NCI-H1417 treated with DMSO at 0.1 percent for 48 hours (cell line): ENCODE data around the gene ADAMTSL2.

Experiments
- DNase-seq: peaks from one replicate; lab custom pipeline; 2025; lab: John Stamatoyannopoulos, UW

Gene ADAMTSL2

DNA sequence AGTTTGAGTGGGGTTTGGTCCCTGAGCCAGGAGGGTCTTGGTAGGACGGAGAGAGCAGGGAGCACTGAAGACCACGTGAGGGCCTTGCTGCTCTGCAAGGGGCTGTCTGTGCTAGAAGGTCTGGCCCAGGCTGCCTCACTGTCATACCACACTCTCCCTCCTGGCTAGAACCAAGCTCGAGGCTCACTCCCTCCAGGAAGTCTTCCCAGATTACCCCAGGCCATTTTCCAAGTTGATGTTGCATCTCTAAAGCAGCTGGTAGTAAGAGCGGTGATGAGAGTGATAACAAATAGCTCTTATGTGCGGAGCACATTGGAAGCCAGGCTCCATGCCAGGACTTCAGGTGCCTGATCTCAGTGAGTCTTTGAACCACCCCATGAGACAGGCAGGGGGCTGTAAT, 16.3 kb upstream of the ADAMTSL2 start:
- no peak for DNase-seq

DNA sequence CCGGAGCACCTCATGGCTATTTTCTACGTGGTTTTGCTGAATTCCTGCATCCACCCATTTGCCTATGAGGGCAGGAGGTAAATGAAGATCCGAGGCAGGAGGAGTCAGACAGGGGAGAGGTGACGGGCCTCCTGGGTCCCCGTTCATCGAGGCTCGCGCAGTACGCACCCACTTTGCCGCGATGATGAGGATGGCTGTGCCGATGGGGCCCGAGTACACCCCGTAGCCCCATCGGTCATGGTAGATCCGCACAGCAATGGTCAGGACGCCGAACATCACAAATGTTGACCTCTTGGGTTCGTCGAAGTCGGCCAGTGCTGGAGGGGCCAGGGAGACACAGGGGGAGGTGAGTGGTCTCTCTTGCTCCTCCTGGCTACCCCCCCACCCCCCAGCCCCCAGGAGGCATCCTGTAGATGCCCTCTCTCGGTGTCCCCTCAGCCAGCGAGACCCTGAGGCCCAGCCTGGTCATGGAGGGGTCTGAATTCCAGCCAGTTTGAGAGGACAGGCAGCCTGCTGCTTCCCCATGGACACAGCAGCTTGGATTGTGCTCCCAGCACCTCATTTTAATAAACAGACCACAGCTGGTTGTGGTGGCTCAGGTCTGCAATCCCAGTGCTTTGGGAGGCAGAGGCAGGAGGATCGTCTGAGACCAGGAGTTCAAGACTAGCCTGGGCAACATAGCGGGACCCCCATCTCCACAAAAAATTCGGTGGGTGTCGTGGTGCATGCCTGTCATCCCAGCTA, 15.6 kb upstream of the ADAMTSL2 start:
- no peak for DNase-seq

DNA sequence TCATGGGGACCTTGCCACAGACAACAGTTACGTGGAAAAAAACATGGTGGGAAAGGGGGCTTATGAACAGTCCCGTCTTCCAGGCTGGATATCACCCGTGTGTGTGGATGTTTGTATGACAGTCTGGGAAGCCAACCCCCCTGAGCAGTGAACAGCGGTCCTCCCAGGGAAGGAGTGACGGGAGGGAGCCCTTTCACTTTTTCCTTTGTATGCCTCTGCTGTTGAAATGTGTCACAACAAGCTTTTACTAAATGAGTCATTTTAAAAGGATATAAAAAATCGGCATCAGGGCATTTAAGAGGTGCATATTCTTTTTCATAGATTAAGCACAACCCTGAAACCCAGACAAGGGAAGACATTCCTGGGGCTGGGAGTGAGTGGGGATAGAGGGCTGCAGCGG, 14.8 kb upstream of the ADAMTSL2 start:
- no peak for DNase-seq

DNA sequence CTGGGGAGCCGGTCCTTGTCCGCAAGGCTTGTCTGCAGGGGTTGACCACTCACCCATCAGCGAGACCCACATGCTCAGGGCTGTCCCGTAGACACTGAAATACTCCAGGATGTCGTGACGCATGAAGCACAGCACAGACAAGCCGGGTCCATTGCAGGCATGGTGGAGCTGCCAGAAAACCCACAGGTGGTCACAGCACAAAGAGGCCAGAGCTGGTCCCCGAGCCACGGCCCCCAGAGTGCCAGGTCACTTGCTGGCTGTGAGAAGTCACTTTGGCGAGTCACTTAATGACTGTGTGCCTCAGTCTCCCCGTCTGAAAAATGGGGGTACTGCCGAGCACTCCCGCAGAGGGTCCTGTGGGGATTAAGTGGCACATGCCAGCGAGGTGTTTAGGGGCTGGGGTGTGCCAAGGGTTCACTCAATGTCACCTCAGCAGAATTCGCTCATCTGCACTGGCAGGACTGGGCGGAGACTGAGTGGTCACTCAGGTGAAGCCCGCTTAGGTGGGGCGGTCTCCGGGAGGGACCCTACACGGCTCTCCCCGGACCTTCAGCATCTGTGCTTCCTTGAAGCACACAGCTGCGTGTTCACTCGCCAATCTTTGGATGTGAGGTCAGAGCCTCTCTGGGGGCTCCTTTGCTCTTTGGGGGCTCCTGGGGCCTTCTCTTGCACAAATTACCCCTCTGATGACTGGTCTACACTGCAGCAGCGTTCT, 14.2 kb upstream of the ADAMTSL2 start:
- no peak for DNase-seq

DNA sequence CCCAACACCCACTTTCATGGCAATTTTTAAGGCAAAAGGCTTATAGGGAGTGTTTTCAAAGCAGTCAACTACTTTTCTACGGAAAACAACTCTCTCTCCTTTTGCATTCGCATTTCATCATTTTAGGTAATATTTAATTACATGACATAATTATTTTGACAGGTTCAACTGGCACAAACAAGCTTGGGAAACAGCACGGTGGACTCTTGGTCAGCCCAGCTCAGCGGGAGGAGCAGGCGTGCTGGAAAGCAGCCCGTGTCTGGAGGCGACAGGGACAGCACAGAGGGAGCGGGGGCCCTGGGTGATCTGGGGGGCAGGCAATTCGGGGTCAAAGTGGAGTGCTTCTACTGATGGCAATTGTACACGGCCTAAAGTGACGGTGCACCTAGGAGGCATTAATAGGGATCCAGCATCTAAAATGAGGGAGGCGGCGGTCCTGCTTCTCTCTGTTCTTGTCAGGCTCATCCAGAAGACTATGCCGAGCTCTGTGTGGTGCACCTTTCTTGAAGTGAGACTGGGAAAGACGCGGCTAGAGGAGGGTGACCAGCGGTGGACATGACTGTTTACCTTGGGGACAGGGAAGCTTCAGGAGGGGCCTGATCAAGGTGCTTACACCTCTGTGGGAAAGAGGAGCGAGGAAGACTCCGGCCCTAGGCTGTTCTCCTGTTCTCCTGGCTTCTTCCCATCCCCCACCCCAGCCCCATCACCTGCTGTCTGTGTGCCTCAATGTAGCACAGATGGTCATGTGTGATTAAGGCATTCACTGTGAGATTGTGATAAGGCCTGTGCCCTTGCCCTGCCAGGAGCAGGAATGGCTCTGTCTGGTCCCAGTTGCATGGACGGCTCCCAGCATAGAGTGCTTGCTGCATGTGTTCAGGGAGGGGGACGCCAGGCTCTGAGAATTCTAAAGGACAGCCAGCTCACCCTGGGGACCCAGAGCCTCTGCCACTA, 13.1 kb upstream of the ADAMTSL2 start:
- no peak for DNase-seq

DNA sequence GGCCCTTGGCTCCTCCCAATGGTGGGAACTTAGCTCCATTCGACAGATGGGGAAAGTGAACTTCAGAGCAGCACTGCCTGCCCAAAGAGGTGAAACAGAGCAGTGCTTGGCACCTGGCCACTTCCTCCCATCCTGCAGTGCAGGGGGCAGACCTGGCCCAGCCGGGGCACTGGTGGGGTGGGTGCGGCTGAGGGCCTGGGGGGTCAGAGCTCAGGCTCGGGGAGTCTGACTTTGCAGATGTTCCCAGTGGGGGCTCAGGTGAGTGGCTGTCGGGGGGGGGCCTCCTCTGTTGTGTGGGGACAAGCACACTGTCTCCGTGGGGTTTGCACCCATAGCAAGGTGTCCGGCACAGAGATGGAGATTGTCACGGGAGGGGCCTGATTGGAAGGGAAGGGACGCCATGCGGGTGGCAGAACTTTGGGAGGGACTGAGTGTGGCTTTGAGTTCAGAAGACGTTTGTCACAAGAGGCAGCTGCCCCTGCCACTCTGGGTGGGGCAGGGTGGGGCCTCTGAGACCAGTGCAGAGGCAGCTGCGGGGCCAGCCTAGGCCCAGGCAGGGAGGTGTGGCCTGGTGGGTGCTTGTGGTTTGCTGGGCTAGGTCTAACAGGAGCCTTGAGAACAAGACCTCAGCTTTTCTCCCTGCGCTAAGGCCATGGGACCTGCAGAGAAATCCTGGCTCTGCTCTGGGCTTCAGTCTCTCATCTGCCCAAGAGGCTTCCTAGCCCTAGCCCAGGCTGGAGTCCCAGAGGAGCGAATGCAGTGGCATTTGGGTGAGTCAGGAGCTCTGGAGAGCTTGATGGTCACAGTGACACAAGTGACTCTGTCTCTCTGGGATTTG, 12.2 kb upstream of the ADAMTSL2 start:
- DNase-seq: no peak

DNA sequence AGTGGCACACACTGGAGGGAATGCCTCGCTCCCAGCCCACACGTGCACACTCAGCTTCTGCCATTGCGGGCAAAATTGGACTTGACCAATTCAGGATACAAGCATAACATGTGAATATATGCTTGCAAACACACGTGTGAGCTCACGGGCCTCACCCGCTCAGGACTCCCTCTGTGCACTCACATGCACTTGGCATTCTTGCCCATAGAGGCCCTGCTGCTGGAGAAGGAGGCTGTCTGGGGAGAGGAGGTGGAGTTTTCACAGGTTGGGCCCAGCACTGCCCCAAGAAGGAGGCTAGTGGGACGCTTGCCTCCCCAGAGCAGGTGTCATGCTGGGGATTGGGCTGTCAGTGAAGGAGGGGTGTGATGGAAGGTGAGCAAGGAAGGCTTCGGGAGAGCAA, 11.4 kb upstream of the ADAMTSL2 start:
- no peak for DNase-seq

DNA sequence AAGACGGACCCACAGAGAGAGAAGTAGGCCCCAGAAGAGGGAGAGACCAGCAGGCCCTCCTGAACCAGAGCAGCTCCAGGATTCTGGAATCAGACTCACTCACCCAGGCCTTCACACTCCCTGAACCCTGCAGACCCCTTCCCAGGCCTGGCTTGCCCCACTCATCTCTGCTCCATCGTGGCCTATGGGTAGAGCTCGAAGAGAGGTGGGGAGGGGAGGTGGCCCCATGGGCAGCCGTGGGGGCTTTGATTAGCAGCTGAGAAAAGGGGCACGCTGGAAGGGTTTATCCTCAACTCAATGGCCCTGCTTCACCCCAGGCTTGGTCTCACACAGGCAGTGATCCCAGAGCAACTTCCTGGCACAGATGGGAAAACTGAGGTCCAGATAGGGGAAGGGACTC, 10.4 kb upstream of the ADAMTSL2 start:
- no peak for DNase-seq

DNA sequence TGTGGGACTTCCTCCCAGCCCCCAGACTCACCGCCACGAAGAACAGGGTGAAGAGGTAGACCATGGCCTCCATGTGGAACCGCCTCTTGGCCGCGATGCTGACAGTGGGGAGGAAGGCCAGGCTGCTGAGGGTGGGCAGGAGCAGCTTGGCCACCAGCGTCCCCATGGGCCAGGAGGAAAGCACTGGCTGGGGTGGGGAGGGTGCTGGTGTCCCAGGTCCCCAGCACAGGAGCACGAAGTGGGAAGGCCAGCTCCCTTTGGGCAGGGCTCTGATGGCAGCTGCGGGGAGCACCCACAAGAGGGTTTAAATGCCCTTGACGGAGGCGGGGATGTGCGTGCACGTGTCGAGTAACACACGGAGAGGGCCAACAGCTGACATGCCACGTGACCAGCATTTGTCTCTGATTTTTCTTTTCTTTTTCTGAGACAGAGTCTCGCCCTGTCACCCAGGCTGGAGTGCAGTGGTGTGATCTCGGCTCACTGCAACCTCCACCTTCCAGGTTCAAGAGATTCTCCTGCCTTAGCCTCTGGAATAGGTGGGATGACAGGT, 9.8 kb upstream of the ADAMTSL2 start, which contains the start of gene MYMK:
Gene MYMK (minus strand): TSS at position 281 of the 550 bp plus-strand sequence. CDS start 115 bp downstream, at position 166.
- no peak for DNase-seq

DNA sequence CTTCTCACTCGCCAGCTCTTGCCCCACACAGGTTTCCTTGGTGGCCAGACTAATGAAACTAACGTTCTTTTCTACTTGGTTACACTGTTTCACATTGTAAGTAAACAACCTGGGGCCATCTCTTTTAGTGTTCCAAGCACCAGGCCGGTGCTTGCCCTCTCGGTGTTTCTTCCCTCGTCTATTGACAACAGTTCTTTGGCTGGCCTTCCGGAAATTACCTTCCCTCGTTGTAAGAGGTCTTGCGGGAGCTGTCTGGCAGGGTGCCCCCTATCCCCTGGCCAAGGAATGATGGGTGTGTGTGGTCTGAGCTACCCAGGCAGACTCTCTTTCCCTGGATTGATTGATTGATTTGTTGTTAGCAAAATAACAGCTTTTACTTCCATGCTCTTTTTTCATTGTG, 8.8 kb upstream of the ADAMTSL2 start:
- DNase-seq: no peak

DNA sequence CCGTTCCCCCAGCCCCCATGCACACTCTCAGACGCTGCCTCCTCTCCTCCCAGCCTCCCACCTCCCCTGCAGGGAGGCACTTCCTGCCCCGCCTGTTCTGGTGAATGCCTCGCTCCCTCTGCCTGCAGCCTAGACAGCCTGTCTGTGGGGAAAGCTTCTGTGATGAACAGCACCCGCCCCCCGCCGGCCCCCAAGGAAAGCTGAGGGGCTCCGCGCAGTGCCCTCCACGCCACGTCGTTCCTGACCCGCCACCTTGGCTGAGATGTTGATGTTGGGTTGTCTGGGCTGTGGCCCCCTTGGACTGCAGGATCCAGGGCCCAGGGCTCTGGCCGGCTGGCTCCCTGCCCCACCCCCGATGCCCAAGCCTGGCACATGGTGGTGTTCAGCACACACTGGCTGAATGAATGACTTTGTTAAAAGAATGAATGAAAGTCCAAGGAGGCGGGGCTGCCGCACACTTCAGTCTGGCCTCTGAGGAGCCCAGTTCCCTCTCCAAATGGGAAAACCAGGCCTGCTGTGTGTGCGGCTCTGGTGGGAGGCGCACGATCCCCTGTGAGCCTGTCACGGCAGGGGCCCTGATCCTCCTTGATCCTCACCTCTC, 7.7 kb upstream of the ADAMTSL2 start:
- DNase-seq: no peak

DNA sequence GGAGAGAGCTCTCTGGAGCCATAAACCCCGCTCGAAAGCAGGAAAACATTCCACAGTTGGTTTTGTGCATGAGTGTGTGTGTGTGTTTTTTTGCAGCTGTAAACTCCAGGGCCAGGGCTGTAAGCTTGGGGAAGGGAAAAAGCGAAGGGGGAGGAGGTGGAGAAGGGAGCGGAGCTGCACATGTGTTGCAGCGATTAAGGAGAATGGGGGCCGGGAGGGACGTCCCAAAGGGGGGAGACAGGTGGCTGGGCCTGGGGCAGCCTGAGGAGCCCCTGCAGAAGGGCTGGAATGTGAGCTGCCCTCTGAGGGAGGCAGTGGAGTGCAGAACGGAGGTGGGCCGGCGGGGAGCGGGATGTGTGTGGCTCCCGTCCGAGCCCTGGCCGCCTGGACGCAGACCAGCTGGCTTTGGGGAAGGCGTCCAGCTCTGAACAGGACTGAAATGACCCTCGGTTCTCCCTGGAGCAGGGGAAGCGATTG, 7.0 kb upstream of the ADAMTSL2 start:
- no peak for DNase-seq

DNA sequence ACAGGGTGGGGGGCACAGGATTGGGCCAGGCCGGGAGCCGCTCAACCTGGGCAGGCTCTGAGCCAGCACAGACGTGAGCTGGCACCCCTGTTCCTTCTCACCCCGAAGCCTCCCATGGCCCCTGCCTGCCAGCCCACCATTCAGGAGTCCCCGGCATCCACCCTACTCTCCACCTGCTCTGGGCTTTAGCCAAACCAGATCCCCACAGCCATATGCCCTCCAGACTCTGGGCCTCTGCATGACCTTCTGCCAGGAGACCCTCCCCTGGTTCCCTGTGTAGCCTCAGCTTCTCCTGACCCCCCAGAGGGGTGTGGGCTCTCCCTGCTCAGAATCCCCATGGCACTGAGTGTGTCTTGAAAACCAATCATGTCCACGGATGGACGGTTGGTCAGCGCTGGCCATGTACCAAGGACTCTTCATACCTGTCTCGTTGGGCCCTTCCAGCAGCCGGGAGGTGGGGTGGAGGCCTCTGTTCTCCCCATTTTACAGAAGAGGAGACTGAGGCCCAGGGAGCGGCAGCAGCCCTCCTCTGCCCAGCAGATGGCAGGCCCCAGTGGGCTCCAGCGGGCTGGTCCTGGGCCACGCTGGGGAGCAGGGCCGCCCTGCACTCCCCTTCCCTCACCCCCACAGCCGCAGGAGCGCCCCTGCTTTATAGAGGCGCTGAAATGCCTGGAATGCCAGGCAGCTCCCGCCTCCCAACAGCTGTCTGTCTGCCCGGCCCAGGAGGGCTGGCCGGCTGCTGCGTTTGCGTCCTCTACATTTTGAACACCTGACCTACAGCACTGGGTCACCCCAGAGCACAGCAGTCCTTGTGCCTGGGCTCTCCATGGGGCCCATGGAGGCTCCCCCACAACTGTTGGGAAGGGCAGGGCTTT, 6.3 kb upstream of the ADAMTSL2 start:
- no peak for DNase-seq

DNA sequence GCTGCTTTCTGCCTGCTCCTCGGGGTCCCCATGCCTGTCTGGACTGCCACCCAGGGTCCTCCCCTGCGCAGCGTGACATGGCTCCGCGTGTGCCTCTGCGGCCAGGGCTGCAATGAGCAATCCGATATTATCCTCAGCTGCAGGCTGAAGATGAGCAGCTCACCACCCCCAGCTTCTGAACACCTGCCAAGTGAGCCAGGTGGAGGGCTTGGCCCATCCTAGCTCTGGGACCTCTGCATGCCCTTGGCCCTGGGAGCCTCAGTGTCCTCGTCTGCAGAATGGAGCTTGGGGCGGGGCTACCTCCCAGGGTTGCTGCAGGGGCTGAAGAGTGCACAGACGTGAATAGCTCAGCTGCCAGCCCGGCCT, 5.6 kb upstream of the ADAMTSL2 start:
- no peak for DNase-seq

DNA sequence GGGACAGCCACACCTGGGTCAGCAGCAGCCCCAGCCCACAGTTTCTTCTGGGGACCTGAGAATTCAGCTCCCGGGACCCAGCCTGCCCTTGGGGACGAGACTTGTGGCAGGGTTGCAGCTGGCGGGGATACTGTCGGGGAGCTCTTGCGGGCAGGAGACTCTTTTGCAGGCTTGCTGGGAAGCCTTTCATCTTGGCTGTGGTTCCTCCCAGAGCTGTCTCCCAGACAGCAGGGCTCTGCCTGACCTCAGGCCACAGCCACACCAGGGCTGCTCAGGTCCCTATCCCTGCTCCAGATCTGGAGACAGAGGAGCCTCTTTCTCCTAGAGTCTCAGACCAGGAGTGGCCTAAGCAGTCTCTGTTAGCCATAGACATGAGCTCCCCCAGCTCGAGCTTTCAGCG, 5.0 kb upstream of the ADAMTSL2 start:
- DNase-seq: no peak

DNA sequence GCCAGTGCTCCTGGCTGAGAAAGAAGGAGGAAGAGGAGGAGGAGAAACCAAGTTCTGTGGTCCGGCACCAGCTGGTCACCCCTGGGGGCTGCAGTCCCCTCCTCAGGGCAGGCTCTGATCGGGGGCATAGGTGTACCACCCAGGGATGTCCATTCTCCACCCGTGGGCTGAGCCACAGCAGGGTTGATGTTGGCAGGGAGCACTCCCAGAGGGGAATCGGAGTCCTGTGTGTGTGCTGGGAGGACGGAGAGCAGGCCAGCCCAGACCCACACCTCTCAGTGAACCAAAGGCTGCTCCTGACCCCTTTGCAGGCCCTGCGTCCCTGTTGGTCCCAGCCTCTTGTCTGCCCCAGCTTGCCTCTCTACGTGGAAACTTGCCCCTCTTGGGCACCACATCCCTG, 4.6 kb upstream of the ADAMTSL2 start:
- DNase-seq: no peak

DNA sequence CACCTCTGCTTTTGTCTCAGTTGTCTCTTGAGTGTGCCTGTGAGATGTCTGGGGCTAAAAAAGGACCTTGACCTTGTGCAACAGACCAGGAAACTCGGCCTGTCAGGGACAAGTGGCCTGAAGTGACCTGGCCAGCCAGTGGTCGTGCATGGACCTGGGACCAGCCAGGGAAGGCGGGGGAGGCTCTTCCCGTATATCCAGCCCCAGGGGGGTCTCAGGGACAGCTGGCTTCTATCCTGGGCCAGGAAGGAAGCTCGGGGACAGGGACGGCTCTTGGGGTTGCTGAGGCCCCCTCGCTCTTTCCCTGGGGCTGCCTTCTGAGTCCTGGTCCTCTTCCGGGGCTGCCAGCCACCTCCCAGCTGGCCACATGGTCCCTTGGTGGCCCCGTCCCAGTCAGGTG, 3.2 kb upstream of the ADAMTSL2 start:
- DNase-seq: no peak

DNA sequence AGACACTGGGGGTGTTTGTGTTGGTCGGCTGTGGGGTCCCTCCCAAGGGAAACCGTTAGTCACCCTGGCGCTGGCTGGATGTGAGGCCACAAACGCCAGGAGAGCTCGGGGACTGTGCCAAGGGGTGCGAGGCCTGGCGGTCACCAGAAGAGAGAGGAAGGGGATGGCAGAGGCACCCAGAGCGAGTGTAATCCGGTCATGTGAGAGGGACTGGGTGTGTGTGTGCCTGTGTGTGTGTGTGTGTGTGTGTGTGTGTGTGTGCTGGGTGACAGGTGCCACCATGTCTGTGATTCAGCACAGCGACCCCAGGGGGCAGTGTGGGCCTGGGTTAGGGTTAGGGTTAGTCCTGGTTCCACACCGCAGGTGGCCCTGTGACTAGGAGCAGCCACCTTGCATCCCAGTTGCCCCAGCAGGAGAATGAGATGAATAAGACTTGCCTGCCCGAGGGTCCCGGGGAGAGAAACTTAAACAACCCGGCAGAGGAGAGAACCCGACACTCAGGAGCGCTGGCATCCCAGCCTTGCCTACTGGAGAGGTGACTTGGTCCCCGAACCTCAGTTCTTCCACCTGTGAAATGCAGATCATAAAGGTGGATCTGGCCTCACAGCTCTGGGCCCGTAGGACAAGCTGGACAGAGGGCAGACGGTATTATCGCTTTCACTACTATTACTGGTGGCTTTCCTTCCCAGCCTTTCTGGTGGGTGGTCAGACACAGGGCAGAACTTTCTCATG, 1.4 kb upstream of the ADAMTSL2 start:
- DNase-seq: no peak

DNA sequence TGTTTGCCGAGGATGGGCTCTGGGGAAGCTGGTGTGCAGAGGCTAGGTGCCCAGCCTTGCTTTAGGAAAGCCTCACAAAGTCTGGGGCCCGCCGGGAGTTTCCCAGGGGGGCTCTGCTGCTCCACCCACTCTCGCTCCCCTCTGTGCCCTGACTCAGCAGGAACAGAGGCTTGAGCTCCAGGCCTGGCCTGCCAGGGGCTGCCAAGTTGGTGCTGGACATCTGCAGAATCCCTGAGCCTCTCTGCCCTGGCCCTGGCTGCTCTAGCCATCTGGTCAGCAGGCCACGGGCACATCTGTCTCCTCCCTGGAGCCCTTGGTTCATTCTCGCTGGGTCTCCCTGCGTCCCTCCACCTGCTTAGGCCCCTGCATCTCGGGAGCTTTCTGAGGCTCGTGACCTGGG, 647 bp upstream of the ADAMTSL2 start:
- DNase-seq: no peak
